GM12878 (cell line): ENCODE data around the gene RPL3. TPM values are rescaled to one million over a fixed set of nuclear protein-coding genes. Genes with fewer than 3 reads are reported as not detected.

Source experiments
- ATAC-seq: fragments of 200-7000 bp; cut with Tn5 transposase; 3 replicates; pipeline ENCODE4 v1.9.1; 2020; ENCODE audit warnings: mild to moderate bottlenecking, moderate library complexity
- BruUV-seq: library from RNA; stranded (reverse); fragments of 400-500 nt; replicated peaks from 2 replicates; lab custom pipeline; 2021; lab: Mats Ljungman, UMichigan
- CTCF ChIA-PET: fragments of 300-600 bp; sonication (Branson Sonifier 250); formaldehyde crosslinking; extraction: SDS; loops from one replicate; lab custom pipeline; 2021; ENCODE audit warnings: inconsistent platforms; lab: Yijun Ruan, JAX
- POLR2A ChIA-PET: fragments of 350-600 bp; formaldehyde crosslinking; extraction: SDS; loops from one replicate; lab custom pipeline; 2021; ENCODE audit warnings: inconsistent platforms; lab: Charles Lee
- RAD21 ChIA-PET: fragments of 300-600 bp; sonication (Branson Sonifier 250); formaldehyde crosslinking; loops from one replicate; lab custom pipeline; 2023; ENCODE audit warnings: antibody characterized with exemption; ENCODE audit not compliant: unreplicated experiment; lab: Charles Lee
- SMC1A ChIA-PET: fragments of 300-600 bp; sonication (Branson Sonifier 250); formaldehyde crosslinking; loops from one replicate; lab custom pipeline; 2023; ENCODE audit not compliant: unreplicated experiment, uncharacterized antibody; lab: Charles Lee
- DNase-seq: peaks from one replicate; pipeline ENCODE4 v3.0.0-alpha.2; 2011; ENCODE audit warnings: low read depth, low spot score
- FAIRE-seq: peaks from 3 replicates; lab custom pipeline; 2011; peaks lifted over from hg19 to GRCh38; lab: Jason Lieb, UNC
- H2AFZ ChIP-seq: 2 replicates; pipeline ENCODE4 v1.6.0; 2011; ENCODE audit warnings: low read depth, low read length, control low read depth; ENCODE audit not compliant: control insufficient read depth
- H3K27ac ChIP-seq: 2 replicates; pipeline ENCODE4 v1.5.1; 2011; ENCODE audit warnings: control low read depth; ENCODE audit not compliant: control insufficient read depth, insufficient read depth
- H3K27me3 ChIP-seq, 2 experiments: replicated peaks in 1 of 2; 2 replicates each; pipeline versions ENCODE4 v1.6.0 to v1.6.1; 2011; ENCODE audit warnings: low read length in 1 of 2; ENCODE audit not compliant: control insufficient read depth in 2 of 2, insufficient read depth in 2 of 2
- H3K36me3 ChIP-seq, 2 experiments: 2 replicates each; pipeline ENCODE4 v1.5.1; 2011; ENCODE audit warnings: low read length in 1 of 2; ENCODE audit not compliant: control insufficient read depth in 2 of 2, insufficient read depth in 2 of 2
- H3K4me1 ChIP-seq: 2 replicates; pipeline ENCODE4 v1.6.1; 2011; ENCODE audit warnings: mild to moderate bottlenecking, low read length, moderate library complexity, mixed read lengths; ENCODE audit not compliant: control insufficient read depth, insufficient read depth
- H3K4me2 ChIP-seq: 2 replicates; pipeline ENCODE4 v1.6.0; 2011; ENCODE audit warnings: control low read depth; ENCODE audit not compliant: control insufficient read depth, insufficient read depth
- H3K4me3 ChIP-seq: fragments of 200-600 bp; sonication (generic); 2 replicates; pipeline ENCODE4 v1.5.1; 2016
- H3K79me2 ChIP-seq: 2 replicates; pipeline ENCODE4 v1.6.0; 2011; ENCODE audit warnings: low read length; ENCODE audit not compliant: control insufficient read depth, insufficient read depth
- H3K9ac ChIP-seq: 2 replicates; pipeline ENCODE4 v1.8.0; 2011; ENCODE audit warnings: low read length, control low read depth, mixed read lengths; ENCODE audit not compliant: control insufficient read depth, insufficient read depth
- H3K9me3 ChIP-seq: replicated peaks from 3 replicates; pipeline ENCODE4 v1.5.1; 2011; ENCODE audit warnings: mild to moderate bottlenecking, low read length; ENCODE audit not compliant: control insufficient read depth, insufficient read depth
- H4K20me1 ChIP-seq: 2 replicates; pipeline ENCODE4 v1.6.0; 2011; ENCODE audit not compliant: control insufficient read depth, insufficient read depth
- CBX3 ChIP-seq: fragments of 200-600 bp; sonication (generic); IDR thresholded peaks from 2 replicates; pipeline ENCODE4 v1.6.1; 2016; ENCODE audit warnings: low read depth, borderline replicate concordance
- DPF2 ChIP-seq: fragments of 450-650 bp; IDR thresholded peaks from 2 replicates; pipeline ENCODE4 v1.6.1; 2017; ENCODE audit warnings: mild to moderate bottlenecking
- ETV6 ChIP-seq, 2 experiments: fragments of 450-650 bp in 1 of 2; IDR thresholded peaks in 1 of 2; conservative IDR thresholded peaks in 1 of 2; 2 replicates each; pipeline ENCODE4 v1.6.1; 2014; ENCODE audit warnings: antibody characterized with exemption in 1 of 2, borderline replicate concordance in 1 of 2, low read depth in 1 of 2, mild to moderate bottlenecking in 1 of 2, moderate library complexity in 1 of 2
- JUNB ChIP-seq: IDR thresholded peaks from 2 replicates; pipeline ENCODE4 v1.6.1; 2016; ENCODE audit warnings: antibody characterized with exemption, mild to moderate bottlenecking
- KDM1A ChIP-seq: fragments of 200-600 bp; sonication (generic); IDR thresholded peaks from 2 replicates; pipeline ENCODE4 v1.6.1; 2016; ENCODE audit warnings: borderline replicate concordance
- MAX ChIP-seq: IDR thresholded peaks from 2 replicates; pipeline ENCODE4 v1.6.1; 2012; ENCODE audit warnings: low read depth, low read length, improper control_type of control experiment
- NFYA ChIP-seq: IDR thresholded peaks from 2 replicates; pipeline ENCODE4 v1.6.1; 2011; ENCODE audit warnings: low read depth, mild to moderate bottlenecking, low read length, improper control_type of control experiment, borderline replicate concordance
- NFYB ChIP-seq: IDR thresholded peaks from 2 replicates; pipeline ENCODE4 v1.6.1; 2011; ENCODE audit warnings: low read depth, mild to moderate bottlenecking, low read length, improper control_type of control experiment, moderate library complexity; ENCODE audit not compliant: insufficient read depth
- POLR2A ChIP-seq: IDR thresholded peaks from 2 replicates; pipeline ENCODE4 v1.6.1; 2011; ENCODE audit warnings: low read depth, mild to moderate bottlenecking, low read length
- POLR2AphosphoS2 ChIP-seq: IDR thresholded peaks from 2 replicates; pipeline ENCODE4 v1.6.1; 2011; ENCODE audit warnings: low read depth, mild to moderate bottlenecking, low read length, improper control_type of control experiment, moderate library complexity
- POU2F2 ChIP-seq: IDR thresholded peaks from 3 replicates; pipeline ENCODE4 v1.6.1; 2011; ENCODE audit warnings: low read depth, mild to moderate bottlenecking, low read length, borderline replicate concordance
- SUZ12 ChIP-seq: fragments of 200-600 bp; sonication (generic); IDR thresholded peaks from one replicate; pipeline ENCODE4 v1.6.1; 2018; ENCODE audit warnings: antibody characterized with exemption, mild to moderate bottlenecking; ENCODE audit not compliant: unreplicated experiment
- TBL1XR1 ChIP-seq: IDR thresholded peaks from 2 replicates; pipeline ENCODE4 v1.6.1; 2012; ENCODE audit warnings: low read depth, low read length, improper control_type of control experiment
- YY1 ChIP-seq: IDR thresholded peaks from 2 replicates; pipeline ENCODE4 v1.6.1; 2011; ENCODE audit warnings: low read depth, mild to moderate bottlenecking, low read length
- ZNF207 ChIP-seq: fragments of 450-650 bp; IDR thresholded peaks from 2 replicates; pipeline ENCODE4 v1.6.1; 2014; ENCODE audit warnings: antibody characterized with exemption, mild to moderate bottlenecking, borderline replicate concordance
- ZNF592 ChIP-seq: fragments of 450-650 bp; IDR thresholded peaks from 2 replicates; pipeline ENCODE4 v1.6.1; 2017; ENCODE audit warnings: mild to moderate bottlenecking, moderate library complexity
- ZZZ3 ChIP-seq: IDR thresholded peaks from 2 replicates; pipeline ENCODE4 v1.6.1; 2011; ENCODE audit warnings: low read depth; ENCODE audit not compliant: control insufficient read depth, insufficient read length
- WGBS: methylation state at CpG from one replicate; pipeline ENCODE4 v1.1.6; 2016; ENCODE audit warnings: low lambda C conversion rate; ENCODE audit not compliant: insufficient replicate concordance, insufficient coverage; ENCODE audit errors: missing lambda C conversion rate; 5-methylcytosine and 5-hydroxymethylcytosine counted together
- in situ Hi-C: fragments of 300-500 bp; cut with MboI; formaldehyde crosslinking; loops from 9 replicates; pipeline ENCODE4 v1.14.3; 2018; ENCODE audit warnings: mixed read lengths
- intact Hi-C: fragments of 100-400 bp; cut with micrococcal nuclease; formaldehyde crosslinking; loops from one replicate; pipeline ENCODE4 v1.14.2; 2022; ENCODE audit not compliant: unreplicated experiment
- polyA plus RNA-seq, 11 experiments: library from polyadenylated mRNA; depleted of rRNA in 4 of 11; unstranded in 6 of 11; stranded (reverse) in 5 of 11; fragments of >200 nt; fragmentation: Nextera tagmentation in 4 of 11; fragmentation: Illumina TruSeq in 1 of 11; extraction: Ambion mirVana in 4 of 11; extraction: Trizol in 1 of 11; gene quantifications; 1 replicate in 1 of 11; 2 replicates in 10 of 11; pipeline versions ENCODE4 v1.2.1 to v1.2.3, GENCODE V29; 2011 to 2016; ENCODE audit warnings: inconsistent platforms in 2 of 11, missing spikeins in 2 of 11, low read depth in 1 of 11
- total RNA-seq, 4 experiments: library from RNA; depleted of rRNA in 3 of 4; stranded (reverse); fragments of >200 nt in 3 of 4; fragmentation: Illumina TruSeq in 1 of 4; extraction: Trizol in 1 of 4; gene quantifications; 2 replicates each; pipeline versions ENCODE4 v1.2.1 to v1.2.3, GENCODE V29; 2013 to 2021
- TF ChIP-seq, protein P1 (sequence below): fragments of 450-650 bp; IDR thresholded peaks from 2 replicates; pipeline ENCODE4 v1.6.1; 2018; ENCODE audit warnings: mild to moderate bottlenecking, low read depth, moderate library complexity; ENCODE audit not compliant: partially characterized antibody

RPL3 gene
- total and polyA plus RNA-seq, 10 of the 15 experiments (the other 5 are each of a cell fraction or from before 2014, with no cell fraction given): 1,534 to 6,791 (median 3,992) TPM

- no peak for TF ChIP-seq YY1
- TF ChIP-seq, protein P1, sequence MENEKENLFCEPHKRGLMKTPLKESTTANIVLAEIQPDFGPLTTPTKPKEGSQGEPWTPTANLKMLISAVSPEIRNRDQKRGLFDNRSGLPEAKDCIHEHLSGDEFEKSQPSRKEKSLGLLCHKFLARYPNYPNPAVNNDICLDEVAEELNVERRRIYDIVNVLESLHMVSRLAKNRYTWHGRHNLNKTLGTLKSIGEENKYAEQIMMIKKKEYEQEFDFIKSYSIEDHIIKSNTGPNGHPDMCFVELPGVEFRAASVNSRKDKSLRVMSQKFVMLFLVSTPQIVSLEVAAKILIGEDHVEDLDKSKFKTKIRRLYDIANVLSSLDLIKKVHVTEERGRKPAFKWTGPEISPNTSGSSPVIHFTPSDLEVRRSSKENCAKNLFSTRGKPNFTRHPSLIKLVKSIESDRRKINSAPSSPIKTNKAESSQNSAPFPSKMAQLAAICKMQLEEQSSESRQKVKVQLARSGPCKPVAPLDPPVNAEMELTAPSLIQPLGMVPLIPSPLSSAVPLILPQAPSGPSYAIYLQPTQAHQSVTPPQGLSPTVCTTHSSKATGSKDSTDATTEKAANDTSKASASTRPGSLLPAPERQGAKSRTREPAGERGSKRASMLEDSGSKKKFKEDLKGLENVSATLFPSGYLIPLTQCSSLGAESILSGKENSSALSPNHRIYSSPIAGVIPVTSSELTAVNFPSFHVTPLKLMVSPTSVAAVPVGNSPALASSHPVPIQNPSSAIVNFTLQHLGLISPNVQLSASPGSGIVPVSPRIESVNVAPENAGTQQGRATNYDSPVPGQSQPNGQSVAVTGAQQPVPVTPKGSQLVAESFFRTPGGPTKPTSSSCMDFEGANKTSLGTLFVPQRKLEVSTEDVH: no peak
- TF ChIP-seq CBX3: no peak
Observed at GRCh38 chr22:39362271-39362670, 42.8 kb upstream of the RPL3 start (continued).

DNA sequence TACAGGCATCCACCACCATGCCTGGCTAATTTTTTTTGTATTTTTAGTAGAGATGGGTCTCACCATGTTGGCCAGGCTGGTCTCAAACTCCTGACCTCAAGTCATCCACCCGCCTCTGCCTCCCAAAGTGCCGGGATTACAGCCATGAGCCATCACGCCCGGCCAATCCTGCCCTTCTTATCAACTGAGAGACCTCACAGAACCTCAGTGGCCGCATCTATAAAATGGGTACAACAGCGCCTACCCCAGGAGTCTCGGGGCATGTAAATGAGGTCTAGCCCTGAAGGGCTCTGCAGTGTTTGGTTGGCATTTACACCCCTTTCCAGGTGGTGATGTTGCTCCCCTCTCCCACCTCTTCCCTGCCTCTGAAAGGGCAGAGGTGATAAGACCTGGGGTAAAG lies 42.1 kb upstream of the RPL3 start:
- CTCF ChIA-PET: interaction anchor here (0.7 kb wide), 1 partner anchor 104 kb away, joined by 3 read pairs; no protein-coding TSS in a partner anchor
- TF ChIP-seq POLR2A (no peak), SUZ12 (no peak), POLR2AphosphoS2 (no peak), JUNB (no peak), DPF2 (no peak), NFYB (no peak), TBL1XR1 (no peak), KDM1A (no peak), ZNF592 (no peak), ZNF207 (no peak), MAX (no peak), ZZZ3 (no peak), POU2F2 (no peak), ETV6 (conservative IDR thresholded peaks at IDR 0.05 in 1 of 2, IDR thresholded peaks at IDR 0.05 in 1 of 2; ENCODE audit: borderline replicate concordance in 1 of 2, low read depth in 1 of 2) (no peak), NFYA (no peak)

More for the DNA sequence above, 42.1 kb upstream of the RPL3 start:
- DNase-seq (no peak), FAIRE-seq (no peak), ATAC-seq (no peak)
- Histone ChIP-seq H2AFZ (no peak overlapping the region), H3K27ac (no peak overlapping the region), H3K9me3 (no peaks in the 10 kb centered on the region), H3K36me3 (no peaks in the 10 kb centered on the region), H4K20me1 (no peaks in the 10 kb centered on the region), H3K27me3 (no peaks in the 10 kb centered on the region), H3K79me2 (no peaks in the 10 kb centered on the region), H3K9ac (no peak overlapping the region), H3K4me2 (no peak overlapping the region), H3K4me3 (no peak overlapping the region), H3K4me1 (no peaks in the 10 kb centered on the region)
- WGBS: 32% methylated on average over 7 of the region's 7 CpGs
- SMC1A ChIA-PET: no interaction called here
- no TSS peak for BruUV-seq
- POLR2A ChIA-PET: no interaction called here
- intact Hi-C loops: no loop called here
- in situ Hi-C loops: no loop called here
- RAD21 ChIA-PET: no interaction called here
